Brain microvascular endothelial cell (primary cell): ENCODE data around the gene MAMDC2.

Source experiments
- DNase-seq: peaks from one replicate; pipeline ENCODE4 v3.0.0-alpha.2; 2020
- H3K27ac ChIP-seq: fragments of 250-450 bp; sonication (Bioruptor Pico); 2 replicates; pipeline ENCODE4 v1.5.1; 2020; ENCODE audit warnings: mild to moderate bottlenecking, moderate library complexity
- H3K27me3 ChIP-seq: fragments of 250-450 bp; sonication (Bioruptor Pico); replicated peaks from 2 replicates; pipeline ENCODE4 v1.5.1; 2020; ENCODE audit warnings: mild to moderate bottlenecking
- H3K36me3 ChIP-seq: fragments of 250-450 bp; sonication (Bioruptor Pico); replicated peaks from 2 replicates; pipeline ENCODE4 v1.5.1; 2020; ENCODE audit warnings: mild to moderate bottlenecking
- H3K4me3 ChIP-seq: 2 replicates; pipeline ENCODE4 v1.5.1; 2011; ENCODE audit warnings: low read depth, mild to moderate bottlenecking, control low read depth, low read length, moderate library complexity
- in situ Hi-C: cut with HindIII; loops from 2 replicates; pipeline ENCODE4 v1.10.0; 2017; ENCODE audit warnings: low sequenced_read_pairs, low pct_ligation_motif_present
- TF ChIP-seq, protein P1 (sequence below): IDR thresholded peaks from 2 replicates; pipeline ENCODE4 v1.5.1; 2011; ENCODE audit warnings: low read depth, mild to moderate bottlenecking, moderate library complexity, low read length, control low read depth, inconsistent platforms; ENCODE audit errors: missing control alignments

The MAMDC2 gene

GRCh38 chr9:70040376-70040903 is 3.2 kb upstream of the MAMDC2 start:
- Histone ChIP-seq H3K4me3 (no peak overlapping the region), H3K27me3 (no peaks in the 10 kb centered on the region)

DNA sequence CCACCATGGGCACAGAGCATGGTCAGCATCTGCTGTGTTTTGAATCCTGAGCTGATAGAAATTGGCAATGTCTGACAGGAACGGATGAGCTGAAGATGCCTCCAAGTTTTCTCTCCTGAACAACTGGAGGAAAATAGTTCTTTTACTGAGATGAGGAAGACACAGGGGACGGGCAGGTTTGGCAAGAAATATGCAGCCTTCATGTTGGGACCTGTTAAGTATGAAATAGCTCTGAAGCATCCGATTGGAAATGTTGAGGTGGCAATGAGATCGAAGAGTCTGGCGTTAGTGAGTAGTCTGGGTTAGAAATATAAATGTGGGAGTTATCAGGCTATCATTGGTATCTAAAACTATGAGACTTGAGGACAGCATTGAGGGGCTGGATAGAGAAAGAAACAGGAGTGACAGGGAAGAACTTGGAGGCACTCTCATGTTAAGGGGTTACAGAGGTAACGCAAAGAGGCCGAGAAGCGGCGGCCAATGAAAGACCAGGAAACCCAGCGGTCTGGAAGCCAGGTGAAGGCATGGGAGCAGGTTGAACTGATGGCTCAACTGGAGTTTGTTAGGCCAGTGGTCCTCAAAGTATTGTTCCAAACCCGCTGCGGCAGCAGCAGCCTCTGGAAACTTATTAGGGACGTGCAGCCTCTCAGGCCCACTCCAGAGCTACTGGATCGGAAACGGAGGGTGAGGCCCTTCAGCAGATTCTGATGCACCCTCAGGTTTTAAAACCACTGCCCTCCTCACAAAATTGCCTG is 1.0 kb upstream of the MAMDC2 start:
- no peaks in the 10 kb centered on the region for H3K27me3 ChIP-seq
- in situ Hi-C loops, result no loop called here
- no peak overlapping the region for H3K4me3 ChIP-seq
- H3K27ac ChIP-seq, result no peak overlapping the region
- no peaks in the 10 kb centered on the region for H3K36me3 ChIP-seq
- TF ChIP-seq, protein P1, sequence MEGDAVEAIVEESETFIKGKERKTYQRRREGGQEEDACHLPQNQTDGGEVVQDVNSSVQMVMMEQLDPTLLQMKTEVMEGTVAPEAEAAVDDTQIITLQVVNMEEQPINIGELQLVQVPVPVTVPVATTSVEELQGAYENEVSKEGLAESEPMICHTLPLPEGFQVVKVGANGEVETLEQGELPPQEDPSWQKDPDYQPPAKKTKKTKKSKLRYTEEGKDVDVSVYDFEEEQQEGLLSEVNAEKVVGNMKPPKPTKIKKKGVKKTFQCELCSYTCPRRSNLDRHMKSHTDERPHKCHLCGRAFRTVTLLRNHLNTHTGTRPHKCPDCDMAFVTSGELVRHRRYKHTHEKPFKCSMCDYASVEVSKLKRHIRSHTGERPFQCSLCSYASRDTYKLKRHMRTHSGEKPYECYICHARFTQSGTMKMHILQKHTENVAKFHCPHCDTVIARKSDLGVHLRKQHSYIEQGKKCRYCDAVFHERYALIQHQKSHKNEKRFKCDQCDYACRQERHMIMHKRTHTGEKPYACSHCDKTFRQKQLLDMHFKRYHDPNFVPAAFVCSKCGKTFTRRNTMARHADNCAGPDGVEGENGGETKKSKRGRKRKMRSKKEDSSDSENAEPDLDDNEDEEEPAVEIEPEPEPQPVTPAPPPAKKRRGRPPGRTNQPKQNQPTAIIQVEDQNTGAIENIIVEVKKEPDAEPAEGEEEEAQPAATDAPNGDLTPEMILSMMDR, result no peak
- DNase-seq, result no peak

More at GRCh38 chr9:70040376-70040903, 3.2 kb upstream of the MAMDC2 start:
- no peaks in the 10 kb centered on the region for H3K36me3 ChIP-seq
- no peak overlapping the region for H3K27ac ChIP-seq
- in situ Hi-C loops, result no loop called here
- DNase-seq, result no peak
- TF ChIP-seq, protein P1, result no peak

DNA sequence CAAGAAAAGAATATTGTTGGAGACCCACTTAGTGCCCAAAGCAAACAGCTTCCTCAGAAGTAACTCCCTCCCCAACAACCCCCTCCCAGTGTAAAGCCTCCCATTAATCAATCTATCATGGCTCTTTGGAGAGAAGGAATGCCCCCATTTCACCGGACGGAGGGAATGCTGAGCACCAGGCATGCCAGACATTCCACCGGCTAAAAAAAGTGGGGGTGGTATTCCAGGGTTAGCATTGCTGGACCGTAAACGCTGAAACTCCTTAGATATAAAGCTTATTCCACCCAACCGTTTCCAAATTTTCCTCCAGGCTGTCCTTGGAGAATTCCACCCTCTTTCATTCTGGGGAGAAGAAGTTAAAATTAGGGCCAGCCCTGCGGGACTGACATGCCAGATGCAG is 363 bp upstream of the MAMDC2 start:
- in situ Hi-C loops, result no loop called here
- H3K36me3 ChIP-seq, result no peaks in the 10 kb centered on the region
- H3K27ac ChIP-seq, result no peak overlapping the region
- DNase-seq, result no peak
- H3K4me3 ChIP-seq, result peak overlapping the region; percentile 62
- TF ChIP-seq, protein P1, result no peak
- no peaks in the 10 kb centered on the region for H3K27me3 ChIP-seq

DNA sequence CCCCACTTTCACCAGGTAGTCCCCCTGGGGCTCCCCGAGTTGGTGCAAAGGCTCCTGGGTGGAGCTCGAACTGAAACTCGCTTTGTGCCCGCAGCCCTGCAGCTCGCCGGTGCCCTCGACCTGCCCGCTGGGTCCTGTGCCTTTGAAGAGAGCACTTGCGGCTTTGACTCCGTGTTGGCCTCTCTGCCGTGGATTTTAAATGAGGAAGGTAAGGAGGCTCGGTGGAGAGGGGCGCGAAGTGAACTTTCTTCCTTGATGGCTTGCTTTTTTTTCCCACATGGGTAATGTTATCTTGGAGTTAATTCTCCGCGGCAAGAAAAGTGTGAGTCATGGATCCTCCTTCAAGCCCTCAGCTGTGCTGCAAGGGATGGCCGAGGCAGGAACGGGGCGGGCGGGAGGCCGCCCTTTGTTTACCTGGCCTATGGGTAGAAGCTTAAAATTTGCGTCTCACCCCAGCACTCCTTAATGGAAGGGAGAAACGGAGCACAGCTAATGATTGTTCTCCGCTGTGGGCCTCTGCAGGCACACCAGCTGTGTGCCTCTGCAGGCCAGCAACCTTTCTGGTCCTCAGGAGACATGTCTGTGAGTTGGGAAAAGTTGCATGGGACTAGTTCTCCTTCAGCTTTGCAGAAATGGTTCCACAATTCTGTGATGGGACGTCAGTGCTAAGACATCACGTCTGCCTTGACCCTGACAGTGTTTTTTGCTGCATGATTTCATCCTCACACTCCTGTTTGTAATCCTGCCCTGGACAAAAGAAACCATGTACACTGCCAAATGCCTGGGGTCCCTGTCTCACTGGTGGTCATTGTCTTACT is 1.1 kb downstream of the MAMDC2 start:
- Histone ChIP-seq H3K27me3 (no peaks in the 10 kb centered on the region), H3K27ac (no peak overlapping the region), H3K4me3 (peak overlapping the region; percentile 62), H3K36me3 (no peaks in the 10 kb centered on the region)
- TF ChIP-seq, protein P1, result no peak
- in situ Hi-C loops, result no loop called here
- peak; percentile 61 for DNase-seq

DNA sequence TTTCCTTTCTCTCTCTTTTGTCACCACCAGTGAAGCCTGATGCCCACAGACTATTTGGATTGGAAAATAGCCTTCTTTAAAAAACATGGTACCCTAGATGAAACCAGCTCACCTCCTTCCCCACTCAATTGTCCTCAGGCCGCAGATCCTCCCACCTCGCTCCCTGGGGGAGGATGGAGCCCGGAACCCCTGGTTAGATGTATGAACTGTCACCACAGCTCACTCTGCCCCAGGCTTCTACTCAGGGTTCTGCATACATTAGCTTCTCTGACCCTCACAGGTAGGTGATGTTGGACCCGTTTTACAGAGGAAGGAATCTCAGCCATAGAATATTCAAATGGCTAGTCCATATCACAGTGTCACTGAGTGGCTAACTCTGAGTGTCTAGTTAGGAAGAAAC is 1.8 kb downstream of the MAMDC2 start:
- no peaks in the 10 kb centered on the region for H3K36me3 ChIP-seq
- no peaks in the 10 kb centered on the region for H3K27me3 ChIP-seq
- DNase-seq, result no peak
- H3K4me3 ChIP-seq, result no peak overlapping the region
- H3K27ac ChIP-seq, result no peak overlapping the region
- TF ChIP-seq, protein P1, result no peak
- in situ Hi-C loops, result no loop called here
